Activated CD4-positive, alpha-beta memory T cell treated with anti-CD3 and anti-CD28 coated beads, Interleukin-2, amount 10 ng/mL, durations not matched to agents 7 days and 5 days (primary cell): ENCODE results near the gene NCKAP5. TPM values are rescaled to one million over a fixed set of nuclear protein-coding genes. Genes with fewer than 3 reads are reported as not detected.

ENCODE experiments used
- CTCF ChIA-PET: fragments of 350-600 bp; sonication (Branson Sonifier 250); formaldehyde crosslinking; loops from one replicate; lab custom pipeline; 2021; ENCODE audit warnings: antibody characterized with exemption, inconsistent platforms; lab: Charles Lee
- POLR2A ChIA-PET: fragments of 350-600 bp; sonication (Branson Sonifier 250); formaldehyde crosslinking; loops from one replicate; lab custom pipeline; 2021; ENCODE audit warnings: antibody characterized with exemption; lab: Charles Lee
- DNase-seq: peaks from one replicate; pipeline ENCODE4 v3.0.0-alpha.2; 2020
- H3K27ac Mint-ChIP-seq: one replicate; pipeline ENCODE4 v1.8.0; 2021; ENCODE audit warnings: mild to moderate bottlenecking, mixed read lengths
- H3K27me3 Mint-ChIP-seq: one replicate; pipeline ENCODE4 v1.8.0; 2021; ENCODE audit warnings: mixed read lengths
- H3K36me3 Mint-ChIP-seq: one replicate; pipeline ENCODE4 v1.8.0; 2021; ENCODE audit warnings: low read depth, mixed read lengths
- H3K4me1 Mint-ChIP-seq: one replicate; pipeline ENCODE4 v1.8.0; 2021; ENCODE audit warnings: mixed read lengths
- H3K4me3 Mint-ChIP-seq: one replicate; pipeline ENCODE4 v1.8.0; 2021; ENCODE audit warnings: mild to moderate bottlenecking, mixed read lengths
- H3K9me3 Mint-ChIP-seq: one replicate; pipeline ENCODE4 v1.8.0; 2021; ENCODE audit warnings: mixed read lengths
- total RNA-seq, 2 experiments: library from RNA; stranded (reverse); gene quantifications; one replicate each; pipeline ENCODE4 v1.2.3, GENCODE V29; 2021

The NCKAP5 gene
- total RNA-seq, 2 experiments from 2014 or later, result not detected

- Mint-ChIP-seq H3K4me1 (no peaks in the 10 kb centered on the region), H3K27ac (no peak overlapping the region), H3K36me3 (no peaks in the 10 kb centered on the region), H3K4me3 (no peak overlapping the region), H3K27me3 (no peaks in the 10 kb centered on the region), H3K9me3 (peaks cover 6% of the 10 kb centered on the region)
- ChIA-PET POLR2A (no interaction called here), CTCF (no interaction called here)
- no peak for DNase-seq
Observed at GRCh38 chr2:132659331-132659730, 908.9 kb downstream of the NCKAP5 start.

- ChIA-PET POLR2A (no interaction called here), CTCF (no interaction called here)
- H3K9me3 Mint-ChIP-seq, result peaks cover 9% of the 10 kb centered on the region
- H3K27me3 Mint-ChIP-seq, result no peaks in the 10 kb centered on the region
- no peak overlapping the region for H3K27ac Mint-ChIP-seq
- DNase-seq, result no peak
- no peaks in the 10 kb centered on the region for H3K4me1 Mint-ChIP-seq
- H3K36me3 Mint-ChIP-seq, result no peaks in the 10 kb centered on the region
- no peak overlapping the region for H3K4me3 Mint-ChIP-seq
Observed at GRCh38 chr2:132656266-132656975, 911.8 kb downstream of the NCKAP5 start.

GRCh38 chr2:132654968-132655367, 913.3 kb downstream of the NCKAP5 start:
- Mint-ChIP-seq H3K4me1 (no peaks in the 10 kb centered on the region), H3K4me3 (no peak overlapping the region), H3K36me3 (no peaks in the 10 kb centered on the region), H3K9me3 (peaks cover 9% of the 10 kb centered on the region), H3K27ac (no peak overlapping the region), H3K27me3 (no peaks in the 10 kb centered on the region)
- ChIA-PET CTCF (no interaction called here), POLR2A (no interaction called here)
- DNase-seq, result no peak

GRCh38 chr2:132654335-132654734, 913.9 kb downstream of the NCKAP5 start:
- Mint-ChIP-seq H3K4me3 (no peak overlapping the region), H3K4me1 (no peaks in the 10 kb centered on the region), H3K36me3 (no peaks in the 10 kb centered on the region), H3K27me3 (no peaks in the 10 kb centered on the region), H3K27ac (no peak overlapping the region), H3K9me3 (peaks cover 9% of the 10 kb centered on the region)
- CTCF ChIA-PET, result no interaction called here
- POLR2A ChIA-PET, result no interaction called here
- DNase-seq, result no peak

GRCh38 chr2:132652474-132652873, 915.8 kb downstream of the NCKAP5 start:
- H3K27ac Mint-ChIP-seq, result no peak overlapping the region
- peaks cover 9% of the 10 kb centered on the region for H3K9me3 Mint-ChIP-seq
- ChIA-PET POLR2A (no interaction called here), CTCF (no interaction called here)
- H3K4me3 Mint-ChIP-seq, result no peak overlapping the region
- no peaks in the 10 kb centered on the region for H3K4me1 Mint-ChIP-seq
- DNase-seq, result no peak
- H3K27me3 Mint-ChIP-seq, result no peaks in the 10 kb centered on the region
- H3K36me3 Mint-ChIP-seq, result no peaks in the 10 kb centered on the region

GRCh38 chr2:132651115-132652045, 916.9 kb downstream of the NCKAP5 start:
- no peak overlapping the region for H3K27ac Mint-ChIP-seq
- no peaks in the 10 kb centered on the region for H3K27me3 Mint-ChIP-seq
- H3K4me1 Mint-ChIP-seq, result no peaks in the 10 kb centered on the region
- H3K4me3 Mint-ChIP-seq, result no peak overlapping the region
- DNase-seq, result no peak
- no peaks in the 10 kb centered on the region for H3K36me3 Mint-ChIP-seq
- peaks cover 9% of the 10 kb centered on the region for H3K9me3 Mint-ChIP-seq
- ChIA-PET POLR2A (no interaction called here), CTCF (interaction anchor here (0.6 kb wide), 1 partner anchor 186 kb away, joined by 5 read pairs; no protein-coding TSS in a partner anchor)

- CTCF ChIA-PET, result no interaction called here
- POLR2A ChIA-PET, result no interaction called here
- Mint-ChIP-seq H3K27me3 (no peaks in the 10 kb centered on the region), H3K36me3 (no peaks in the 10 kb centered on the region), H3K27ac (no peak overlapping the region), H3K4me1 (no peaks in the 10 kb centered on the region), H3K4me3 (no peak overlapping the region), H3K9me3 (no peaks in the 10 kb centered on the region)
- no peak for DNase-seq
Observed at GRCh38 chr2:132646540-132647108, 921.6 kb downstream of the NCKAP5 start.

- Mint-ChIP-seq H3K36me3 (no peaks in the 10 kb centered on the region), H3K4me3 (no peak overlapping the region), H3K27ac (no peak overlapping the region), H3K9me3 (no peaks in the 10 kb centered on the region), H3K4me1 (no peaks in the 10 kb centered on the region), H3K27me3 (no peaks in the 10 kb centered on the region)
- DNase-seq, result no peak
- ChIA-PET POLR2A (no interaction called here), CTCF (no interaction called here)
Observed at GRCh38 chr2:132645722-132646539, 922.3 kb downstream of the NCKAP5 start.

- POLR2A ChIA-PET, result no interaction called here
- H3K4me1 Mint-ChIP-seq, result no peaks in the 10 kb centered on the region
- no peaks in the 10 kb centered on the region for H3K36me3 Mint-ChIP-seq
- no peaks in the 10 kb centered on the region for H3K27me3 Mint-ChIP-seq
- CTCF ChIA-PET, result no interaction called here
- no peaks in the 10 kb centered on the region for H3K9me3 Mint-ChIP-seq
- no peak for DNase-seq
- no peak overlapping the region for H3K27ac Mint-ChIP-seq
- H3K4me3 Mint-ChIP-seq, result no peak overlapping the region
Observed at GRCh38 chr2:132645176-132645575, 923.1 kb downstream of the NCKAP5 start.

GRCh38 chr2:132642415-132642814, 925.8 kb downstream of the NCKAP5 start:
- Mint-ChIP-seq H3K27ac (no peak overlapping the region), H3K4me1 (no peaks in the 10 kb centered on the region), H3K36me3 (no peaks in the 10 kb centered on the region), H3K9me3 (no peaks in the 10 kb centered on the region), H3K27me3 (no peaks in the 10 kb centered on the region), H3K4me3 (no peak overlapping the region)
- ChIA-PET CTCF (no interaction called here), POLR2A (no interaction called here)
- no peak for DNase-seq

- no peaks in the 10 kb centered on the region for H3K4me1 Mint-ChIP-seq
- H3K36me3 Mint-ChIP-seq, result no peaks in the 10 kb centered on the region
- no peaks in the 10 kb centered on the region for H3K9me3 Mint-ChIP-seq
- no peaks in the 10 kb centered on the region for H3K27me3 Mint-ChIP-seq
- no peak overlapping the region for H3K4me3 Mint-ChIP-seq
- no peak overlapping the region for H3K27ac Mint-ChIP-seq
- ChIA-PET POLR2A (no interaction called here), CTCF (no interaction called here)
- DNase-seq, result no peak
Observed at GRCh38 chr2:132641819-132642218, 926.4 kb downstream of the NCKAP5 start.

- no peaks in the 10 kb centered on the region for H3K36me3 Mint-ChIP-seq
- ChIA-PET CTCF (no interaction called here), POLR2A (no interaction called here)
- H3K4me1 Mint-ChIP-seq, result no peaks in the 10 kb centered on the region
- DNase-seq, result no peak
- no peaks in the 10 kb centered on the region for H3K27me3 Mint-ChIP-seq
- H3K27ac Mint-ChIP-seq, result no peak overlapping the region
- H3K9me3 Mint-ChIP-seq, result peaks cover 2% of the 10 kb centered on the region
- H3K4me3 Mint-ChIP-seq, result no peak overlapping the region
Observed at GRCh38 chr2:132640116-132640515, 928.1 kb downstream of the NCKAP5 start.
